ENCODE measurements around the gene BCAS3.

Gene BCAS3

DNA sequence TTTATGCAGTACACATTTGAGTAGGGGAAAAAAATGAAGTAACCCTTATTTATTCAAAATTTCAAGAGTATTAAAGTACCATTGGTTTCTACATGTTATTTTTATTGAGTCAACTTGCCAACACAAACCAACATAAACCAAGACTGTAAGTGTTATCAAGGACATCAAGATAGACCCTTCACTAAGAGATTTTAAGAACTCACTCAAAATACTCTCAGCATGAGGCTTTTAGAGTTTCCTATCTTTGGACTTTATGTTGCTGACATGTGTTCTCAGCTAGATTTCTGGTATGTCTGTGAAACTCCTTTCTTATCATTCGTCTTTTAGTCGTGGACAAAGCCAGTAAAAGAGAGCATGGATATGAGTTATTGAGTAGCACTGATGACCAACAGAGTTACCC is 509.4 kb downstream of the BCAS3 start:
- Histone ChIP-seq H3K27ac (ENCODE audit: low read depth, low read length, poor library complexity, severe bottlenecking) (no peak overlapping the region), H3K4me3 (ENCODE audit: low read depth, low read length, poor library complexity, severe bottlenecking) (no peak overlapping the region), H3F3A (ENCODE audit: insufficient read depth, low read length) (no peaks in the 10 kb centered on the region), H3K36me3 (ENCODE audit: insufficient read depth, low read length) (no peaks in the 10 kb centered on the region), H3K79me2 (ENCODE audit: insufficient read depth, low read length) (no peaks in the 10 kb centered on the region), H3K9ac (ENCODE audit: low read length) (no peak overlapping the region), H3K27me3 (ENCODE audit: insufficient read depth, low read length) (no peaks in the 10 kb centered on the region), H3K9me3 (ENCODE audit: low read length) (no peaks in the 10 kb centered on the region), H3K9me2 (ENCODE audit: low read depth, low read length) (no peaks in the 10 kb centered on the region), H2AFZ (ENCODE audit: low read length) (no peak overlapping the region), H3K4me1 (ENCODE audit: insufficient read depth, low read length, severe bottlenecking) (no peaks in the 10 kb centered on the region), H3K4me2 (ENCODE audit: low read length) (no peak overlapping the region), H4K20me1 (ENCODE audit: insufficient read depth, low read length) (no peaks in the 10 kb centered on the region)
- TF ChIP-seq, protein P1, sequence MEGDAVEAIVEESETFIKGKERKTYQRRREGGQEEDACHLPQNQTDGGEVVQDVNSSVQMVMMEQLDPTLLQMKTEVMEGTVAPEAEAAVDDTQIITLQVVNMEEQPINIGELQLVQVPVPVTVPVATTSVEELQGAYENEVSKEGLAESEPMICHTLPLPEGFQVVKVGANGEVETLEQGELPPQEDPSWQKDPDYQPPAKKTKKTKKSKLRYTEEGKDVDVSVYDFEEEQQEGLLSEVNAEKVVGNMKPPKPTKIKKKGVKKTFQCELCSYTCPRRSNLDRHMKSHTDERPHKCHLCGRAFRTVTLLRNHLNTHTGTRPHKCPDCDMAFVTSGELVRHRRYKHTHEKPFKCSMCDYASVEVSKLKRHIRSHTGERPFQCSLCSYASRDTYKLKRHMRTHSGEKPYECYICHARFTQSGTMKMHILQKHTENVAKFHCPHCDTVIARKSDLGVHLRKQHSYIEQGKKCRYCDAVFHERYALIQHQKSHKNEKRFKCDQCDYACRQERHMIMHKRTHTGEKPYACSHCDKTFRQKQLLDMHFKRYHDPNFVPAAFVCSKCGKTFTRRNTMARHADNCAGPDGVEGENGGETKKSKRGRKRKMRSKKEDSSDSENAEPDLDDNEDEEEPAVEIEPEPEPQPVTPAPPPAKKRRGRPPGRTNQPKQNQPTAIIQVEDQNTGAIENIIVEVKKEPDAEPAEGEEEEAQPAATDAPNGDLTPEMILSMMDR (IDR thresholded peaks at IDR 0.05; ENCODE audit: low read length) = no peak

DNA sequence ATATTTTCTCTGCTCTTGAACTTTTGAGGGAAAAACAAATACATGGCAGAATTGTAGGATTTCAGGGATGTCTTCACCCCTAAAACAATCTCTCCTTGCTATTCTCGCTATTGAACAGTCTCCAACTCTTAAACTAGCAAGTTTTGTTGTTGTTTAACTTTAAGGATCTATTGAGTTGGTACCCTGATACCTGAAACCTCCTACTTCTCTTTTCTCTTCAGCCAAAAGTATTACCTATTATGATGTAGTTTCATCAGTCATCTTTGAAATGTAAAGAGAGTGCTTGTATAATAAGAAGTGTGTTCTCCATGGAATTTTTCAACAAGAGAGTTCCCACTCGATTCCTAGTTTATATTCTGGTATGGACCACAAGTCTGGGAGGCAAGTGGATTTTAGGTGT is 510.4 kb downstream of the BCAS3 start:
- no peak overlapping the region for H3K4me3 ChIP-seq (ENCODE audit: low read depth, low read length, poor library complexity, severe bottlenecking)
- H3K79me2 ChIP-seq (ENCODE audit: insufficient read depth, low read length) = no peaks in the 10 kb centered on the region

GRCh38 chr17:61189968-61190367 is 512.3 kb downstream of the BCAS3 start:
- H3K9ac ChIP-seq (ENCODE audit: low read length) = no peak overlapping the region
- no peak overlapping the region for H2AFZ ChIP-seq (ENCODE audit: low read length)

More for the DNA sequence above, 510.4 kb downstream of the BCAS3 start:
- no peaks in the 10 kb centered on the region for H3K9me2 ChIP-seq (ENCODE audit: low read depth, low read length)
- no peaks in the 10 kb centered on the region for H3K27me3 ChIP-seq (ENCODE audit: insufficient read depth, low read length)
- no peak overlapping the region for H3K9ac ChIP-seq (ENCODE audit: low read length)
- H3K9me3 ChIP-seq (ENCODE audit: low read length) = 0 out of 2 replicates have a peak, but pooled peaks cover 3% of the 10 kb centered on the region
- H3F3A ChIP-seq (ENCODE audit: insufficient read depth, low read length) = no peaks in the 10 kb centered on the region
- no peaks in the 10 kb centered on the region for H3K36me3 ChIP-seq (ENCODE audit: insufficient read depth, low read length)
- H3K4me2 ChIP-seq (ENCODE audit: low read length) = no peak overlapping the region
- no peaks in the 10 kb centered on the region for H4K20me1 ChIP-seq (ENCODE audit: insufficient read depth, low read length)
- no peak overlapping the region for H2AFZ ChIP-seq (ENCODE audit: low read length)
- H3K27ac ChIP-seq (ENCODE audit: low read depth, low read length, poor library complexity, severe bottlenecking) = no peak overlapping the region
- H3K4me1 ChIP-seq (ENCODE audit: insufficient read depth, low read length, severe bottlenecking) = no peaks in the 10 kb centered on the region
- TF ChIP-seq, protein P1 (IDR thresholded peaks at IDR 0.05; ENCODE audit: low read length) = no peak

More at GRCh38 chr17:61189968-61190367, 512.3 kb downstream of the BCAS3 start:
- Histone ChIP-seq H3K27me3 (ENCODE audit: insufficient read depth, low read length) (no peaks in the 10 kb centered on the region), H3K9me2 (ENCODE audit: low read depth, low read length) (no peaks in the 10 kb centered on the region), H3K4me3 (ENCODE audit: low read depth, low read length, poor library complexity, severe bottlenecking) (no peak overlapping the region), H3K27ac (ENCODE audit: low read depth, low read length, poor library complexity, severe bottlenecking) (no peak overlapping the region), H3K4me2 (ENCODE audit: low read length) (no peak overlapping the region), H3K4me1 (ENCODE audit: insufficient read depth, low read length, severe bottlenecking) (no peaks in the 10 kb centered on the region), H3K79me2 (ENCODE audit: insufficient read depth, low read length) (no peaks in the 10 kb centered on the region), H3K9me3 (ENCODE audit: low read length) (0 out of 2 replicates have a peak, but pooled peaks cover 3% of the 10 kb centered on the region), H4K20me1 (ENCODE audit: insufficient read depth, low read length) (no peaks in the 10 kb centered on the region), H3F3A (ENCODE audit: insufficient read depth, low read length) (no peaks in the 10 kb centered on the region), H3K36me3 (ENCODE audit: insufficient read depth, low read length) (no peaks in the 10 kb centered on the region)
- TF ChIP-seq, protein P1 (IDR thresholded peaks at IDR 0.05; ENCODE audit: low read length) = no peak
- no peak for TF ChIP-seq EZH2 (IDR thresholded peaks at IDR 0.05; ENCODE audit: borderline replicate concordance, low read length)

All from OCI-LY1 (cell line).